GM18867 (cell line): ENCODE data around the gene RIMKLA.

ENCODE experiments used
- ATAC-seq: cut with Tn5 transposase; IDR thresholded peaks from one replicate; pipeline ENCODE4 v1.9.1; 2021; ENCODE audit warnings: mild to moderate bottlenecking, moderate library complexity; ENCODE audit not compliant: unreplicated experiment

Gene RIMKLA

GRCh38 chr1:42380586-42381279, at the start of gene RIMKLA:
TSS of gene RIMKLA (plus strand) at chr1:42380792. CDS start at chr1:42380935, 143 bp downstream.
- peak; percentile 93 for ATAC-seq

DNA sequence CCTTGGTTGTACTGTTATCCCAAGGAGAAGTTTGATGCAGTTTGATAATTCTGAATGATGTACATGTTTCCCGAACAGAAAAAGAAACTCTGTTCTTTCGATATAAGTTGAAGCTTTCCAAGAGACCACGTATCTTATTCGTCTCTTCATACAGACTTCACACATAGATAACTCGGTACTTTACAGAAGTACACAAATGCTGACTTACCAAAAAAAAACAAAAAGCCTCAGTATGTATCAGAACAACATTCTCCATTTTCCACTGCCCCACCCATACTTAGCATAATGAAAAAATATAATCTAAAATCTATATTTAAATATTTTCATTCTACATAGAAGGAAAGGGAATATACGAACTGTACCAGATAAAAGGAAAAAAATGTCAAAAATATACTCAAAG, 47.7 kb upstream of the RIMKLA start:
- no peak for ATAC-seq

GRCh38 chr1:42333662-42334239, 46.8 kb upstream of the RIMKLA start:
- ATAC-seq, result peak; percentile 3

DNA sequence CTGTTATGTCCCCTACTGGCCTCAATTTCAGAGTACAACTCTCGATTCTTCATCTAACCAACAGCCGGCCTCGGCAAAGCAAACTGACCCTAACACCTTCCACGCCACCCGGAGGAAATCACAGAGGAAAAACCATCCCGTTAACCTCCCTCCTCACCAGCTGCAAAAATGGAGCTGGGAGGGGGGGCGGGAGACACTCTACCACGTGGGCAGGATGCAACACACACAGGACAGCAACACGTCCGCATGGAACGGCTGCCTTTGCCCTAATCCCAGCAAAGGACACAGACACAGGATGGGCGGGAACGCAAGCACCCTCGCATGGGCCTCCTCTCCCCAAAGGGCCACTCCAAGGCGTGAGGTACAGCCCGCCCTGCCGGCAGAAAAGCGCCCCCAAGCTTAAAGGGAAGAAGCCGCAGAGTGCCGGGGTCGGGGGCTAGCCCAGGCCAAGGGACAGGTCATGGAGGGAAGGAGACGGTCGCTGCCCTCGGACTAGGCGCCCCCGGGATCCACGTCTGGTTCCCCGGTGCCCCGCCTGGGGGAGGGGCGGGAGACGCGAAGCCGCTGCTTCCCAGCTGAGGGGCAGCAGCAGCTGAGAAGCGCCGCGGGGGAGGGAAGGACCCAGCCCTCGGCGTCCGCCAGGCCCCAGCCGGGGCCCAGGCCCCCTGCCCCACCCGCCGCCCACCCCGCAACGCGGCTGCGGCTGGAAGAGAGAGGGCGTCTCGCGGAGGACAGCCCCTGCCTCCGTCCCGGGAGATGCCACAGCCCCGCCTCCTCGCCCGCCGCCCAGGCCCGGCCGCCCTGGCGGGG, 46.1 kb upstream of the RIMKLA start:
- ATAC-seq, result peak; percentile 50

DNA sequence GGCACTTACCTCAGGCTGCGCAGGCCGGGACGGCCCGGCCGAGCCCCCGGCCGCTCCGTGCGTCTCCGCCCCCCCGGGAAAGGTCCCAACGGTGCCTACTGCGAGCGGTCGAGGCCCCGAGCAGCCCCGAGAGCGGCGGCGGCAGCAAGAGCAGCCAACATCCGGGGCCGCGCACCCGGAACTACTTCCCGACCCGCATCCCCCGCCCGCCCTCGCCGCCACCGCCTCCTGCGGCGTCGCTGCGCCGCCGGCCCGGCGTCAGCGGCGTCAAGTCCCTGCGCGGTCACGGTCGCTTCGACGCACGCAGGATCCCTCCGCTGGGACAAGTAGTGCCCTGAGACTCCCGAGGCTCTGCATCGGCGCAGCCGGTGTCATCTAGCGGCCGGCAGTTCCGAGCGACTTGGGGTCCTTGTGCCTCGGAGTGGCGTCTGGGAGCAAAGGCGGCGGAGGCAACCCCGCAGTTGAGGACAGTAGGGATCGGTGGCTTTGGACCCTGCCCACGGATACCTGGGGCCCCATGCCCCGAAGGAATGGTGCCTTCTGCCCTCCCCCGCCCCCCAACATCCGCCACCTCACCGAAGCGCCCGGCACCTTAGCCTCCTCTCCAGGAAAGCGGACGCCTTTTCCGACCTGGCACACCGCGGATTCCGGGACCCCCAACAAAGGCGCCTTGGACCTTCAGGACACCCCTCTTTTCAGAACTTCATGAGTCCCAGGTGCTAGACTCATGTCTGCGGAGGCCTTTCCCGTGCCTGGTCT, 45.4 kb upstream of the RIMKLA start, which contains the start of gene FOXJ3:
Gene FOXJ3, minus strand, starts transcription at position 186 of the 759 bp plus-strand sequence. CDS start 24,142 bp downstream, outside the sequence.
- peak; percentile 72 for ATAC-seq

GRCh38 chr1:42335809-42336518, 44.6 kb upstream of the RIMKLA start:
- ATAC-seq, result peak; percentile 4

DNA sequence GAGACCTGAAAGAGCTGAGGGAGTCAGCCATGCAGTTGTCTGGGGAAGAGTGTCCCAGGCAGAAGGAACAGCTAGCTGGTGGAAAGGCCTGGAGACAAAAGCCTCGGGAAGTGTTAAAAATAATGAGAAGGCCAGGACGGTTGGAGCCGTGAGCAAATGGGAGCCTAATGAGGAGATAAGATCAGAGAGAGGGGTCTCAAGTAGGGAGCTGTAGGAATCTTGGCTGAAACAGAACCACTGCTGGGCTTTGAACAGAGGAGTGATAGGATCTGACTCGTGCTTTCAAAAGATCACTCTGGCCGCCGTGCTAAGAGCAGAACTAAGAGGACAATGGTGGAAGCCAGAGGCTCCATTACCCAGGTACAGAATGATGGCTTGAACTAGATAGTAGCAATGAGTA, 43.6 kb upstream of the RIMKLA start:
- no peak for ATAC-seq

DNA sequence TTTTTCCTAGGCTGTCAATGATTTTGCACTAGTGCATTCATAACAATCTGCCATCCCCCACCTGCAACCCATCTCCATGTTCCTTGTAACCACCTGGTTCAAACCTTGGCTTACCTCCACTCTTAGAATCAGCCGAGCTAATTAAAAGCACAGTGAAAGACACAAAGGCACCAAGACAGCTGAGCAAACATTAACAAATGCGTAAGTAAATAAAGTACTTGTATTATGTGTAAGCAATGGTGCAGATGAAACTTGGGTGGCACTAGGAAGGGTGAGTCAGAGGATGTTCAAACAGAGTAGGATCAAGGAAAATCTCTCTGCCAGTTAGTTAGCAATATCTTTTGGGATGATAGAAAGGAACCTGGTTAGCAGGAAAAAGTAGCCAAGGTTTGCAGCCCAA, 40.5 kb upstream of the RIMKLA start:
- no peak for ATAC-seq

- no peak for ATAC-seq
Observed at GRCh38 chr1:42340901-42341300, 39.7 kb upstream of the RIMKLA start.

DNA sequence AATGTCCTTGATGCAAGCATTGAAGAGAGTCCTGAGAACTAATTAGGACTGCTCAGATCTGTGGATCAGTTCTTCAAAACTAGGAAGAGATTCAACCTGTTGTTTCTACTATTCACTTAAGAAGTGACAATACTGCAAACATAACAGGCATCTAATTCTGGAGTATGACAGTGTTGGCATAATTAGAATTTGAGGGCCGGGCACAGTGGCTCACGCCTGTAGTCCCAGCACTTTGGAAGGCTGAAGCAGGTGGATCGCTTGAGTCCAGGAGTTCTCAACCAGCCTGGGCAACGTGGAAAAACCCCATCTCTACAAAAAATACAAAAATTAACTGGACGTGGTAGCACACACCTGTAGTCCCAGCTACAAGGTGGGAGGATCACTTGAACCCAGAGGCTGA, 37.5 kb upstream of the RIMKLA start:
- no peak for ATAC-seq

DNA sequence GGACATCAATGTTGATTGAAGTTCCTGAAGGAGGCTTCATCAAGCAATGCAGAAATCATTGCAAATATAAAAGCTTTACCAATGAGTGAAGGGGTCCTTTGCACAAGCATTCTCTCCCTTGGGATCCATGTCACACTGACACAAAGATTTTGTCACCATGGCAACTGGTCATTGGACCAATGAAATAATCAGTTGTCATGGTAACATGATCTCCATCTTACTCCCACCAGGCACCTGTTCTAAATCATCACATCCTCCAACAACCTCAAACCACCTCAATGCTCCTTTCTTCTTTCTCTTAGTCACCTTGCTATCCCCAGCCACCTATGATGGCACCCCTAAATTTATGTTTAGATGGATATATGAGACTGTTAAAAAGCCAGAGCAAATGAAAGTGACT, 32.1 kb upstream of the RIMKLA start:
- no peak for ATAC-seq

- ATAC-seq, result no peak
Observed at GRCh38 chr1:42350086-42350485, 30.5 kb upstream of the RIMKLA start.

DNA sequence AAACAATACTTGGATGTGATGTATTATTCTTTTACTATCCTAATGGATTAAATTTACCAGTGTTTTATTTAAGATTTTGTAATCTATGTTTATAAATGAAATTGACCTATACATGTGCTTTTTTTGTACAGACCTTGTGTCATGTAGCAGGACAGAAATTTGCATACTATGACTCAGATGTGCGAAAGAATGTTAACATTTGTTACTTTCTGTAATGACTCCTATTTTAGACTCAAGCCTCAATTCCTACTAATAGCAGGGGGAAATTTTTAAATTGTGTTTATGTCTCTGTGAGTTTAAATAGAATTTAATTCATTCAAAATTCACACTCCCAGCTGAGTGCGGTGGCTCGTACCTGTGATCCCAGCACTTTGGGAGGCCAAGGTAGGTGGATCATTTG, 21.8 kb upstream of the RIMKLA start:
- ATAC-seq, result peak; percentile 68

- no peak for ATAC-seq
Observed at GRCh38 chr1:42359466-42359865, 21.1 kb upstream of the RIMKLA start.

DNA sequence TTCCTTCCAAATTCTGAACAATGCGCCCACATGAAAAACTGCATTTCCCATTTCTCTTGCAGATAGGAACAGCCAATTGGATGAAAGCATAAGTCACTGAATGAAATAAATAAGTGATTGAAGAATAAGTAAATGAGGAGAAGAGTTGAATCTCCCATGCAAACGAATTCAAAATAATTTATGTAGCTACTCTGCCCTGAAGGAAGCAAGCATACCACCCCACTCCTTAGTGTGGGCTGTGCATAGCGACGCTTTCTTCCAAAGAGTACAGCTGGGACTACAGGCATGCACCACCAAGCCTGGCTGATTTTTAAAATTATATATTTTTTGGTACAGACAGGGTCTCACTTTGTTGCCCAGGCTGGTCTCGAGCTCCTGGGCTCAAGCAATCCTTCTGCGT, 16.5 kb upstream of the RIMKLA start:
- ATAC-seq, result no peak

- ATAC-seq, result no peak
Observed at GRCh38 chr1:42364542-42364941, 16.1 kb upstream of the RIMKLA start.

DNA sequence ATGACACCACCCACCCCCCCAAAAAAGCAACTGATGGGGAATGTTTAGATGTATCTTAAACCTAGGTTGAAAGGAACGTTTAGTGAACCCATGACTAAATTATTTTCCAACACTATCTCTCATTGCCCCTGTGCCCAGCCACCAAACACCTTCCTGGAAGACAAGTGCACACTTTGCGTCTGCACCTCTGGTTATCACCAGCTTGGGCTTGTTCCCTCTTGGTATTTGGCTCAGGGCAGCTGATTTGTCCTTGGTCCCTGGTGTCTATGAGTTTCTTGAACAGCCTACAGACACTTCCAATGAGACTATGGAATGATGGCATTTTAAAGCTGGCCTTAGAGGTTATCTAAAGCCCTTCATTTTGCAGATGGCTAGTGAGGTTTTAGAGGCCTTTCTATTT, 15.5 kb upstream of the RIMKLA start:
- ATAC-seq, result no peak

- ATAC-seq, result no peak
Observed at GRCh38 chr1:42368096-42368795, 12.3 kb upstream of the RIMKLA start.

DNA sequence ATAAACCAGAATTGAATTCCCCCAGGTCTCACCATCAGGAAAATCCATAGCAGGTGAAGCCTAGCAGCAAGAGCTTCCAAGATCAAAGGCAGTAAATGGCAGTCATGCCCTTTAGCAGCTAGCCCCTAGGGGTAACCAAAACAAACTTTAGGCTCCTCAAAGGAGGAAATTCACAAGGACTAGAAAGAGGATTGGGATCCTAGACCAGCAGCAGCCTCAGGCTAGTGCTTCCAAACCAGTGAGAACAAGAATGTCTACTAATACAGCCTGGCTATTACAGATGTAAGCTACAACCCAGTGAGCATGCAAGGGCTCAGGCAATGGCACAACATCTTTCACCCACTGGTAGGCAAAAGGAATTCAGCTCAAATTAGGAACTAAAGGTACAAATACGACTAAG, 11.1 kb upstream of the RIMKLA start:
- no peak for ATAC-seq
